Measurements from ENCODE around the gene DUS4L.
A peak's percentile ranks its signal among the peaks of the same experiment; 100 is the strongest.

Gene DUS4L

GRCh38 chr7:107592361-107593024 lies 28.7 kb downstream of the DUS4L start:
- FAIRE-seq (peak; percentile 33), DNase-seq (ENCODE audit: insufficient read length, low spot score) (no peak)
- TF ChIP-seq POLR2A (IDR thresholded peaks at IDR 0.05; ENCODE audit: low read depth, low read length) = no peak

- TF ChIP-seq POLR2A (IDR thresholded peaks at IDR 0.05; ENCODE audit: low read depth, low read length) = no peak
- DNase-seq (ENCODE audit: insufficient read length, low spot score) (no peak), FAIRE-seq (no peak)
These were observed 29.2 kb downstream of the DUS4L start for GRCh38 chr7:107593025-107593410.

- FAIRE-seq (peak; percentile 98), DNase-seq (ENCODE audit: insufficient read length, low spot score) (peak; percentile 17)
- TF ChIP-seq POLR2A (IDR thresholded peaks at IDR 0.05; ENCODE audit: low read depth, low read length) = no peak
These were observed 31.4 kb downstream of the DUS4L start for GRCh38 chr7:107594961-107595737.

GRCh38 chr7:107596881-107597581 lies 33.3 kb downstream of the DUS4L start:
- no peak for DNase-seq (ENCODE audit: insufficient read length, low spot score)
- peak; percentile 76 for FAIRE-seq
- no peak for TF ChIP-seq POLR2A (IDR thresholded peaks at IDR 0.05; ENCODE audit: low read depth, low read length)

- TF ChIP-seq POLR2A (IDR thresholded peaks at IDR 0.05; ENCODE audit: low read depth, low read length) = no peak
- DNase-seq (ENCODE audit: insufficient read length, low spot score) (no peak), FAIRE-seq (no peak)
These were observed 33.8 kb downstream of the DUS4L start for GRCh38 chr7:107597582-107597916.

- DNase-seq (ENCODE audit: insufficient read length, low spot score) (no peak), FAIRE-seq (no peak)
- TF ChIP-seq POLR2A (IDR thresholded peaks at IDR 0.05; ENCODE audit: low read depth, low read length) = no peak
These were observed 34.2 kb downstream of the DUS4L start for GRCh38 chr7:107597953-107598352.

- FAIRE-seq = no peak
- no peak for TF ChIP-seq POLR2A (IDR thresholded peaks at IDR 0.05; ENCODE audit: low read depth, low read length)
- DNase-seq (ENCODE audit: insufficient read length, low spot score) = no peak
These were observed 35.5 kb downstream of the DUS4L start for GRCh38 chr7:107599262-107599661.

GRCh38 chr7:107600816-107601215 lies 37.0 kb downstream of the DUS4L start:
- FAIRE-seq (no peak), DNase-seq (ENCODE audit: insufficient read length, low spot score) (no peak)
- no peak for TF ChIP-seq POLR2A (IDR thresholded peaks at IDR 0.05; ENCODE audit: low read depth, low read length)

GRCh38 chr7:107605218-107605815 lies 41.5 kb downstream of the DUS4L start:
- no peak for TF ChIP-seq POLR2A (IDR thresholded peaks at IDR 0.05; ENCODE audit: low read depth, low read length)
- FAIRE-seq = peak; percentile 23
- no peak for DNase-seq (ENCODE audit: insufficient read length, low spot score)

GRCh38 chr7:107606303-107606702 lies 42.5 kb downstream of the DUS4L start:
- FAIRE-seq = no peak
- no peak for DNase-seq (ENCODE audit: insufficient read length, low spot score)
- TF ChIP-seq POLR2A (IDR thresholded peaks at IDR 0.05; ENCODE audit: low read depth, low read length) = no peak

- DNase-seq (ENCODE audit: insufficient read length, low spot score) (no peak), FAIRE-seq (no peak)
- TF ChIP-seq POLR2A (IDR thresholded peaks at IDR 0.05; ENCODE audit: low read depth, low read length) = no peak
These were observed 46.1 kb downstream of the DUS4L start for GRCh38 chr7:107609811-107610261.

- TF ChIP-seq POLR2A (IDR thresholded peaks at IDR 0.05; ENCODE audit: low read depth, low read length) = no peak
- DNase-seq (ENCODE audit: insufficient read length, low spot score) (no peak), FAIRE-seq (no peak)
These were observed 46.6 kb downstream of the DUS4L start for GRCh38 chr7:107610323-107610722.

GRCh38 chr7:107613439-107613838 lies 49.7 kb downstream of the DUS4L start:
- DNase-seq (ENCODE audit: insufficient read length, low spot score) (no peak), FAIRE-seq (no peak)
- TF ChIP-seq POLR2A (IDR thresholded peaks at IDR 0.05; ENCODE audit: low read depth, low read length) = no peak

GRCh38 chr7:107613948-107614347 lies 50.2 kb downstream of the DUS4L start:
- FAIRE-seq (no peak), DNase-seq (ENCODE audit: insufficient read length, low spot score) (no peak)
- no peak for TF ChIP-seq POLR2A (IDR thresholded peaks at IDR 0.05; ENCODE audit: low read depth, low read length)

Measured in H54 (cell line).